HG02884 (cell line): ENCODE measurements around the gene CEBPA.

Experiments
- ATAC-seq: cut with Tn5 transposase; IDR thresholded peaks from one replicate; pipeline ENCODE4 v1.9.1; 2021; ENCODE audit warnings: mild to moderate bottlenecking, moderate library complexity; ENCODE audit not compliant: unreplicated experiment

Gene CEBPA

GRCh38 chr19:33289261-33289660 lies 13.1 kb downstream of the CEBPA start:
- no peak for ATAC-seq

GRCh38 chr19:33288666-33289065 lies 13.7 kb downstream of the CEBPA start:
- no peak for ATAC-seq

GRCh38 chr19:33287927-33288326 lies 14.4 kb downstream of the CEBPA start:
- no peak for ATAC-seq

GRCh38 chr19:33287438-33287837 lies 14.9 kb downstream of the CEBPA start:
- ATAC-seq: no peak

- no peak for ATAC-seq
These were observed 15.4 kb downstream of the CEBPA start for GRCh38 chr19:33286899-33287298.

GRCh38 chr19:33285441-33285927 lies 16.9 kb downstream of the CEBPA start:
- ATAC-seq: no peak

GRCh38 chr19:33284756-33285155 lies 17.6 kb downstream of the CEBPA start:
- no peak for ATAC-seq

- ATAC-seq: no peak
These were observed 18.1 kb downstream of the CEBPA start for GRCh38 chr19:33284146-33284643.

GRCh38 chr19:33283589-33283988 lies 18.7 kb downstream of the CEBPA start:
- ATAC-seq: no peak

GRCh38 chr19:33282036-33282671 lies 20.2 kb downstream of the CEBPA start:
- no peak for ATAC-seq

GRCh38 chr19:33281296-33281926 lies 20.9 kb downstream of the CEBPA start:
- ATAC-seq: no peak

- ATAC-seq: peak; percentile 82
These were observed 21.9 kb downstream of the CEBPA start for GRCh38 chr19:33280351-33280921.

GRCh38 chr19:33279430-33280350 lies 22.6 kb downstream of the CEBPA start:
- ATAC-seq: no peak

- ATAC-seq: no peak
These were observed 23.7 kb downstream of the CEBPA start for GRCh38 chr19:33278403-33279269.

GRCh38 chr19:33278023-33278402 lies 24.3 kb downstream of the CEBPA start:
- ATAC-seq: no peak

GRCh38 chr19:33277434-33277833 lies 24.9 kb downstream of the CEBPA start:
- ATAC-seq: no peak

- ATAC-seq: no peak
These were observed 26.3 kb downstream of the CEBPA start for GRCh38 chr19:33275933-33276619.

- ATAC-seq: no peak
These were observed 26.8 kb downstream of the CEBPA start for GRCh38 chr19:33275559-33275932.

GRCh38 chr19:33274663-33275558 lies 27.4 kb downstream of the CEBPA start:
- ATAC-seq: no peak
